PC-9 (cell line): Measurements from ENCODE around the gene ZFYVE27. TPM values are rescaled to one million over a fixed set of nuclear protein-coding genes. Genes with fewer than 3 reads are reported as not detected.

ENCODE experiments used
- BruUV-seq: library from RNA; stranded (reverse); fragments of 400-500 nt; replicated peaks from 2 replicates; lab custom pipeline; 2021; lab: Mats Ljungman, UMichigan
- CTCF ChIA-PET: fragments of 300-600 bp; sonication (Branson Sonifier 250); formaldehyde crosslinking; loops from one replicate; lab custom pipeline; 2022; ENCODE audit warnings: antibody characterized with exemption; lab: Charles Lee
- POLR2A ChIA-PET: fragments of 300-600 bp; sonication (Branson Sonifier 250); formaldehyde crosslinking; loops from one replicate; lab custom pipeline; 2022; ENCODE audit warnings: antibody characterized with exemption; ENCODE audit not compliant: unreplicated experiment; lab: Charles Lee
- DNase-seq, 2 experiments: peaks; one replicate each; pipeline versions ENCODE4 v3.0.0 to v3.0.0-alpha.2; 2015 to 2022; ENCODE audit warnings: mixed read lengths in 1 of 2
- H2AFZ ChIP-seq: fragments of 200-600 bp; sonication (generic); 2 replicates; pipeline ENCODE4 v1.8.1; 2017; ENCODE audit warnings: antibody characterized with exemption
- H3F3A ChIP-seq: fragments of 200-600 bp; sonication (generic); 2 replicates; pipeline ENCODE4 v1.8.1; 2017; ENCODE audit warnings: antibody characterized with exemption, mild to moderate bottlenecking, low read depth; ENCODE audit not compliant: insufficient read depth
- H3K27ac ChIP-seq: fragments of 200-600 bp; sonication (generic); 2 replicates; pipeline ENCODE4 v1.6.1; 2016; ENCODE audit warnings: mixed run types
- H3K27me3 ChIP-seq: fragments of 200-600 bp; sonication (generic); 2 replicates; pipeline ENCODE4 v1.6.1; 2016; ENCODE audit warnings: low read depth, mixed run types; ENCODE audit not compliant: insufficient read depth
- H3K36me3 ChIP-seq: fragments of 200-600 bp; sonication (generic); 2 replicates; pipeline ENCODE4 v1.6.1; 2016; ENCODE audit warnings: low read depth, mixed run types
- H3K4me1 ChIP-seq: fragments of 200-600 bp; sonication (generic); replicated peaks from 2 replicates; pipeline ENCODE4 v1.6.1; 2016; ENCODE audit warnings: mixed run types; ENCODE audit not compliant: insufficient read depth
- H3K4me2 ChIP-seq: fragments of 200-600 bp; sonication (generic); 2 replicates; pipeline ENCODE4 v1.6.1; 2017; ENCODE audit warnings: mixed run types
- H3K4me3 ChIP-seq: fragments of 200-600 bp; sonication (generic); 2 replicates; pipeline ENCODE4 v1.6.1; 2016; ENCODE audit warnings: mixed run types
- H3K79me2 ChIP-seq: fragments of 200-600 bp; sonication (generic); 2 replicates; pipeline ENCODE4 v1.6.1; 2017; ENCODE audit warnings: low read depth, mixed run types
- H3K9me2 ChIP-seq: fragments of 200-600 bp; sonication (generic); 2 replicates; pipeline ENCODE4 v1.8.1; 2017; ENCODE audit warnings: mild to moderate bottlenecking; ENCODE audit not compliant: insufficient read depth
- H3K9me3 ChIP-seq: fragments of 200-600 bp; sonication (generic); 2 replicates; pipeline ENCODE4 v1.8.1; 2016; ENCODE audit warnings: low read depth; ENCODE audit not compliant: insufficient read depth
- H4K20me1 ChIP-seq: fragments of 200-600 bp; sonication (generic); 2 replicates; pipeline ENCODE4 v1.8.1; 2017; ENCODE audit not compliant: insufficient read depth
- CTCF ChIP-seq: fragments of 200-600 bp; sonication (generic); conservative IDR thresholded peaks from 2 replicates; pipeline ENCODE4 v1.6.1; 2017; ENCODE audit warnings: mixed run types, antibody characterized with exemption, mild to moderate bottlenecking, moderate library complexity
- EZH2 ChIP-seq: fragments of 200-600 bp; sonication (generic); IDR thresholded peaks from 2 replicates; pipeline ENCODE4 v1.8.0; 2017; ENCODE audit warnings: antibody characterized with exemption, low read depth
- intact Hi-C: fragments of 100-400 bp; cut with micrococcal nuclease; formaldehyde crosslinking; loops from one replicate; pipeline ENCODE4 v1.10.0; 2022; ENCODE audit not compliant: unreplicated experiment
- total RNA-seq: library from RNA; stranded (reverse); gene quantifications from 2 replicates; pipeline ENCODE4 v1.2.3, GENCODE V29; 2021

ZFYVE27 gene
- total RNA-seq, 1 experiment from 2014 or later = 21.6 TPM

GRCh38 chr10:97708976-97709946 is 27.7 kb upstream of the ZFYVE27 start:
- POLR2A ChIA-PET = no interaction called here
- Histone ChIP-seq H2AFZ (no peak overlapping the region), H3K4me3 (no peak overlapping the region)

GRCh38 chr10:97711640-97712572 is 25.0 kb upstream of the ZFYVE27 start:
- DNase-seq = no peak

More at GRCh38 chr10:97708976-97709946, 27.7 kb upstream of the ZFYVE27 start:
- Histone ChIP-seq H3K27ac (no peak overlapping the region), H3K79me2 (peaks cover 5% of the 10 kb centered on the region), H3K36me3 (no peaks in the 10 kb centered on the region), H3F3A (0 out of 2 replicates have a peak, but pooled peaks cover 5% of the 10 kb centered on the region), H3K9me2 (no peaks in the 10 kb centered on the region), H3K4me2 (0 out of 2 replicates have a peak overlapping the region, but pooled peaks have one; percentile 26), H3K4me1 (peaks cover 9% of the 10 kb centered on the region; the same call in 1 of the 2 replicates), H4K20me1 (no peaks in the 10 kb centered on the region), H3K9me3 (no peaks in the 10 kb centered on the region), H3K27me3 (no peaks in the 10 kb centered on the region)
- BruUV-seq = no TSS peak
- TF ChIP-seq EZH2 = no peak
- peak; percentile 69 for TF ChIP-seq CTCF
- intact Hi-C loops = loop anchor here (1.0 kb wide), 1 partner anchor 22 kb away; no protein-coding TSS in a partner anchor
- peak; percentile 54 to 56 for DNase-seq
- CTCF ChIA-PET = interaction anchor here (0.7 to 1.4 kb wide), 5 partner anchors 8 to 26 kb away, joined by 3 to 12 read pairs (median 3); no protein-coding TSS in a partner anchor

More at GRCh38 chr10:97711640-97712572, 25.0 kb upstream of the ZFYVE27 start:
- Histone ChIP-seq H3K27me3 (no peaks in the 10 kb centered on the region), H3K9me3 (no peaks in the 10 kb centered on the region), H3K36me3 (no peaks in the 10 kb centered on the region), H2AFZ (no peak overlapping the region), H3K27ac (no peak overlapping the region), H3F3A (0 out of 2 replicates have a peak, but pooled peaks cover 5% of the 10 kb centered on the region), H3K9me2 (no peaks in the 10 kb centered on the region), H3K79me2 (peaks cover 31% of the 10 kb centered on the region), H3K4me2 (no peak overlapping the region), H3K4me1 (peaks cover 28% of the 10 kb centered on the region), H4K20me1 (no peaks in the 10 kb centered on the region), H3K4me3 (no peak overlapping the region)
- intact Hi-C loops = loop anchor here (10.0 kb wide), 1 partner anchor 307 kb away; the partner anchor contains the start of gene RRP12
- CTCF ChIA-PET = interaction anchor here (0.6 to 1.4 kb wide), 3 partner anchors 11 to 29 kb away, joined by 3 to 4 read pairs (median 3); no protein-coding TSS in a partner anchor
- TF ChIP-seq CTCF = no peak
- TF ChIP-seq EZH2 = no peak
- POLR2A ChIA-PET = interaction anchor here (0.6 kb wide), 1 partner anchor 9 kb away, joined by 3 read pairs; no protein-coding TSS in a partner anchor
- BruUV-seq = no TSS peak
